GM18867 (cell line): ENCODE measurements around the gene VGLL2.

Experiments
- ATAC-seq: cut with Tn5 transposase; IDR thresholded peaks from one replicate; pipeline ENCODE4 v1.9.1; 2021; ENCODE audit warnings: mild to moderate bottlenecking, moderate library complexity; ENCODE audit not compliant: unreplicated experiment

VGLL2 gene

DNA sequence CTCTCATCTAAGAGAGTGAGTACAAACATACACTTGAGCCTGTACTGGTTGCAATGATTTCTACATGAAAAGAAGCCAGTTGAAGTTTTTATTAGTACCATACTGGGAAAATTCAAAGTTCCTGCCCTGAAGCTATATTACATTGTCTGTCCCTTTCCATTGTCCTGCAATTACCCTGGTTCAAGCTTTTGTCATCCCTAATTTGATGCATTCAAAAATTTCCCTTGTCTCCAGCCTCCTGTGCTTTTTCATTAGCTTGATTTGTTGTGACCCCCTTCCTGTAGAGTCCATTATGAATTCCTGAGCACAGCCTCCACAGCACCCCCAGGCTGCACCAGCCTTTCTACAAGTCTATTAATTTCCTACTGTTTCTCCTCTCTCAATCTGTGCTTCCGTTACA is 46.4 kb downstream of the VGLL2 start:
- no peak for ATAC-seq

DNA sequence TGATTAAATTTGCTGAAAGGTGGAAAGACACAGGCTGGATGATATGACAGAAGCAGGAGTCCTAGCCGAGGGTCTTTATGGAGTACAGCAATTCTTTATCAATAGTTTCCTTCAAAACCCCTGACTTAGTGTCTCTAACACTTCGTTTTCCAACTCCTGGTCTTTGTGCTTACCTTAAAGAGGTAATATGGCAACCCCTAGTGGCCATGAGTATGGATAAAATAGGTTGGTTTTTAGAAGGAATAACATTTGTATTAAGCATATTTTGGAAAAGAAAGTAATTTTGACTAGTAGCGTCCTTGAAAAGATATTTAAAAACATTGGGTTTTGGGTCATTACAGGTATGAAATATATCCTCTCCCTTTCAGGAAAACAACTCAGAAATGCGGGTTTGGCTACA is 51.9 kb downstream of the VGLL2 start:
- ATAC-seq = no peak
